IMR-90 (cell line): ENCODE measurements around the gene SP8. TPM values are rescaled to one million over a fixed set of nuclear protein-coding genes. Genes with fewer than 3 reads are reported as not detected.

Experiments used
- ATAC-seq: fragments of 200-7000 bp; cut with Tn5 transposase; 2 replicates; pipeline ENCODE4 v1.9.1; 2020; ENCODE audit warnings: low read depth, mild to moderate bottlenecking, moderate library complexity
- BruUV-seq: library from RNA; stranded (reverse); fragments of 400-500 nt; replicated peaks from 2 replicates; lab custom pipeline; 2021; lab: Mats Ljungman, UMichigan
- CTCF ChIA-PET: fragments of 300-600 bp; formaldehyde crosslinking; extraction: SDS; loops from one replicate; lab custom pipeline; 2021; ENCODE audit warnings: antibody characterized with exemption; lab: Yijun Ruan, JAX
- POLR2A ChIA-PET: fragments of 300-600 bp; sonication (Branson Sonifier 250); formaldehyde crosslinking; loops from one replicate; lab custom pipeline; 2022; ENCODE audit warnings: antibody characterized with exemption; ENCODE audit not compliant: unreplicated experiment; lab: Charles Lee
- DNase-seq: peaks from one replicate; pipeline ENCODE4 v3.0.0; 2013
- H2AFZ ChIP-seq: replicated peaks from 2 replicates; pipeline ENCODE3; 2013; ENCODE audit warnings: low read length, mild to moderate bottlenecking; ENCODE audit not compliant: poor library complexity
- H2AK5ac ChIP-seq: 2 replicates; pipeline ENCODE4 v1.6.1; 2013; ENCODE audit warnings: low read depth, low read length, inconsistent platforms
- H2AK9ac ChIP-seq: replicated peaks from 2 replicates; pipeline ENCODE3; 2013; ENCODE audit warnings: mild to moderate bottlenecking, low read depth, low read length, moderate library complexity; ENCODE audit not compliant: poor library complexity
- H2BK120ac ChIP-seq: 2 replicates; pipeline ENCODE4 v1.6.1; 2013; ENCODE audit warnings: low read depth, low read length, inconsistent platforms
- H2BK15ac ChIP-seq: 3 replicates; pipeline ENCODE4 v1.6.1; 2013; ENCODE audit warnings: low read depth, low read length, inconsistent platforms
- H2BK20ac ChIP-seq: 2 replicates; pipeline ENCODE4 v1.6.1; 2013; ENCODE audit warnings: low read depth, mild to moderate bottlenecking, inconsistent platforms, low read length, moderate library complexity
- H2BK5ac ChIP-seq: 2 replicates; pipeline ENCODE4 v1.6.1; 2013; ENCODE audit warnings: mild to moderate bottlenecking, low read depth, low read length, inconsistent platforms; ENCODE audit not compliant: poor library complexity, severe bottlenecking
- H3K14ac ChIP-seq: replicated peaks from 2 replicates; pipeline ENCODE4 v1.6.1; 2013; ENCODE audit warnings: low read depth, low read length, inconsistent platforms
- H3K18ac ChIP-seq: 2 replicates; pipeline ENCODE4 v1.6.1; 2013; ENCODE audit warnings: low read depth, low read length, control low read depth
- H3K23ac ChIP-seq: 2 replicates; pipeline ENCODE4 v1.6.1; 2013; ENCODE audit warnings: low read depth, low read length, inconsistent platforms
- H3K27ac ChIP-seq: 2 replicates; pipeline ENCODE4 v1.5.1; 2013; ENCODE audit warnings: mild to moderate bottlenecking, control low read depth, low read length; ENCODE audit not compliant: insufficient read depth
- H3K27me3 ChIP-seq: 2 replicates; pipeline ENCODE4 v1.6.1; 2013; ENCODE audit warnings: low read length; ENCODE audit not compliant: control insufficient read depth, insufficient read depth
- H3K36me3 ChIP-seq: 2 replicates; pipeline ENCODE4 v1.6.1; 2013; ENCODE audit warnings: low read length, mixed read lengths; ENCODE audit not compliant: control insufficient read depth, insufficient read depth
- H3K4ac ChIP-seq: 2 replicates; pipeline ENCODE4 v1.6.1; 2013; ENCODE audit warnings: low read depth, low read length, inconsistent platforms
- H3K4me1 ChIP-seq: 2 replicates; pipeline ENCODE4 v1.6.1; 2013; ENCODE audit warnings: low read length, mixed read lengths; ENCODE audit not compliant: control insufficient read depth, insufficient read depth
- H3K4me2 ChIP-seq: 2 replicates; pipeline ENCODE4 v1.6.1; 2013; ENCODE audit warnings: low read depth, mild to moderate bottlenecking, control low read depth, low read length, moderate library complexity
- H3K4me3 ChIP-seq: 2 replicates; pipeline ENCODE4 v1.5.1; 2013; ENCODE audit warnings: low read depth, mild to moderate bottlenecking, control low read depth, low read length, moderate library complexity; ENCODE audit not compliant: insufficient read depth
- H3K56ac ChIP-seq: 2 replicates; pipeline ENCODE4 v1.6.1; 2013; ENCODE audit warnings: low read length, inconsistent platforms; ENCODE audit not compliant: insufficient read depth; ENCODE audit errors: extremely low read depth
- H3K79me1 ChIP-seq, 2 experiments: 2 replicates each; pipeline ENCODE4 v1.6.1; 2013; ENCODE audit warnings: low read length in 2 of 2, inconsistent platforms in 1 of 2, low read depth in 1 of 2
- H3K9ac ChIP-seq: 2 replicates; pipeline ENCODE4 v1.6.1; 2013; ENCODE audit warnings: low read depth, low read length, control low read depth
- H3K9me1 ChIP-seq: 2 replicates; pipeline ENCODE4 v1.6.1; 2013; ENCODE audit warnings: low read length, inconsistent platforms; ENCODE audit not compliant: insufficient read depth
- H3K9me3 ChIP-seq: 2 replicates; pipeline ENCODE4 v1.6.1; 2013; ENCODE audit warnings: low read length; ENCODE audit not compliant: control insufficient read depth, insufficient read depth
- H4K20me1 ChIP-seq: 2 replicates; pipeline ENCODE4 v1.6.1; 2013; ENCODE audit warnings: low read length, inconsistent platforms; ENCODE audit not compliant: insufficient read depth
- H4K5ac ChIP-seq: 2 replicates; pipeline ENCODE4 v1.6.1; 2013; ENCODE audit warnings: mild to moderate bottlenecking, low read depth, low read length, control low read depth
- H4K8ac ChIP-seq, 2 experiments: 2 replicates each; pipeline ENCODE4 v1.6.1; 2013; ENCODE audit warnings: low read depth in 2 of 2, low read length in 2 of 2, control low read depth in 1 of 2, inconsistent platforms in 1 of 2
- H4K91ac ChIP-seq: 2 replicates; pipeline ENCODE4 v1.6.1; 2013; ENCODE audit warnings: low read depth, low read length, inconsistent platforms; ENCODE audit not compliant: insufficient read depth
- CTCF ChIP-seq: conservative IDR thresholded peaks from 2 replicates; pipeline ENCODE4 v1.5.1; 2012; ENCODE audit warnings: mild to moderate bottlenecking, low read depth, low read length, improper control_type of control experiment
- MAZ ChIP-seq: IDR thresholded peaks from 2 replicates; pipeline ENCODE4 v1.6.1; 2012; ENCODE audit warnings: low read depth, mild to moderate bottlenecking, low read length, improper control_type of control experiment, moderate library complexity, borderline replicate concordance
- RAD21 ChIP-seq: IDR thresholded peaks from 2 replicates; pipeline ENCODE4 v1.6.1; 2012; ENCODE audit warnings: low read length, improper control_type of control experiment
- RFX5 ChIP-seq: IDR thresholded peaks from 2 replicates; pipeline ENCODE4 v1.8.0; 2012; ENCODE audit warnings: low read depth, mild to moderate bottlenecking, low read length, moderate library complexity
- USF2 ChIP-seq: fragments of 150-350 bp; IDR thresholded peaks from 2 replicates; pipeline ENCODE4 v1.6.1; 2017; ENCODE audit warnings: mild to moderate bottlenecking, antibody characterized with exemption, low read length, low read depth
- WGBS, 2 experiments: methylation state at CpG; one replicate each; pipeline versions ENCODE4 v1.1.5 to v1.1.7; 2013; ENCODE audit warnings: missing lambda C conversion rate in 2 of 2; ENCODE audit not compliant: insufficient read length in 1 of 2; ENCODE audit errors: extremely low coverage in 2 of 2; 5-methylcytosine and 5-hydroxymethylcytosine counted together
- dilution Hi-C: fragments of 300-500 bp; cut with HindIII; formaldehyde crosslinking; loops from one replicate; pipeline ENCODE4 v1.14.3; 2018; ENCODE audit warnings: low sequenced_read_pairs; ENCODE audit not compliant: unreplicated experiment
- in situ Hi-C: fragments of 300-500 bp; cut with MboI; formaldehyde crosslinking; loops from 3 replicates; pipeline ENCODE4 v1.14.3; 2019; ENCODE audit warnings: low sequenced_read_pairs, inconsistent platforms, mixed read lengths
- intact Hi-C: fragments of 100-400 bp; cut with micrococcal nuclease; formaldehyde crosslinking; loops from 2 replicates; pipeline ENCODE4 v1.10.0; 2022
- polyA plus RNA-seq, 3 experiments: library from polyadenylated mRNA; depleted of rRNA; stranded (reverse); fragments of >200 nt; gene quantifications; 2 replicates each; pipeline ENCODE4 v1.2.3, GENCODE V29; 2012; ENCODE audit warnings: low replicate concordance in 1 of 3
- total RNA-seq: library from RNA; depleted of rRNA; stranded (reverse); fragments of >200 nt; gene quantifications from 2 replicates; pipeline ENCODE4 v1.2.3, GENCODE V29; 2012

The SP8 gene
- total and polyA plus RNA-seq, 2 of the 4 experiments (the other 2 are of a cell fraction), result not detected

GRCh38 chr7:20795361-20795760 lies 8.7 kb upstream of the SP8 start:
- H4K8ac ChIP-seq, result no peak overlapping the region
- CTCF ChIA-PET, result no interaction called here

More at GRCh38 chr7:20795361-20795760, 8.7 kb upstream of the SP8 start:
- Histone ChIP-seq H3K9ac (no peak overlapping the region), H3K18ac (no peak overlapping the region), H4K20me1 (no peaks in the 10 kb centered on the region), H3K27me3 (peaks cover 63% of the 10 kb centered on the region), H3K79me1 (no peaks in the 10 kb centered on the region), H2AFZ (no peak overlapping the region), H3K9me3 (0 out of 2 replicates have a peak, but pooled peaks cover 2% of the 10 kb centered on the region), H3K14ac (no peak overlapping the region), H2AK5ac (no peak overlapping the region), H2AK9ac (no peak overlapping the region), H2BK15ac (no peak overlapping the region), H3K4me1 (peaks cover 4% of the 10 kb centered on the region; the same call in 1 of the 2 replicates), H3K4me3 (no peak overlapping the region), H2BK5ac (no peak overlapping the region), H2BK120ac (no peak overlapping the region), H3K36me3 (no peaks in the 10 kb centered on the region), H4K91ac (no peak overlapping the region), H3K23ac (no peak overlapping the region), H3K4me2 (no peak overlapping the region), H2BK20ac (no peak overlapping the region), H3K56ac (no peak overlapping the region), H3K9me1 (no peaks in the 10 kb centered on the region), H3K27ac (no peak overlapping the region), H4K5ac (no peak overlapping the region), H3K4ac (no peak overlapping the region)
- in situ Hi-C loops (no loop called here), intact Hi-C loops (no loop called here), dilution Hi-C loops (no loop called here)
- no peak for ATAC-seq
- no TSS peak for BruUV-seq
- no CpG with 5 or more reads among the region's 10 CpGs for WGBS, 2 experiments
- POLR2A ChIA-PET, result no interaction called here
- no peak for DNase-seq
- no peak for TF ChIP-seq RAD21
- no peak for TF ChIP-seq CTCF
- TF ChIP-seq MAZ, result no peak
- no peak for TF ChIP-seq RFX5
- TF ChIP-seq USF2, result no peak
